ENCODE results near the gene AGPS.
"Not testable (repeated sequence)": the region's sequence is repeated elsewhere in the genome, so short reads cannot be mapped to it uniquely, and the experiment has no call there.

The AGPS gene

DNA sequence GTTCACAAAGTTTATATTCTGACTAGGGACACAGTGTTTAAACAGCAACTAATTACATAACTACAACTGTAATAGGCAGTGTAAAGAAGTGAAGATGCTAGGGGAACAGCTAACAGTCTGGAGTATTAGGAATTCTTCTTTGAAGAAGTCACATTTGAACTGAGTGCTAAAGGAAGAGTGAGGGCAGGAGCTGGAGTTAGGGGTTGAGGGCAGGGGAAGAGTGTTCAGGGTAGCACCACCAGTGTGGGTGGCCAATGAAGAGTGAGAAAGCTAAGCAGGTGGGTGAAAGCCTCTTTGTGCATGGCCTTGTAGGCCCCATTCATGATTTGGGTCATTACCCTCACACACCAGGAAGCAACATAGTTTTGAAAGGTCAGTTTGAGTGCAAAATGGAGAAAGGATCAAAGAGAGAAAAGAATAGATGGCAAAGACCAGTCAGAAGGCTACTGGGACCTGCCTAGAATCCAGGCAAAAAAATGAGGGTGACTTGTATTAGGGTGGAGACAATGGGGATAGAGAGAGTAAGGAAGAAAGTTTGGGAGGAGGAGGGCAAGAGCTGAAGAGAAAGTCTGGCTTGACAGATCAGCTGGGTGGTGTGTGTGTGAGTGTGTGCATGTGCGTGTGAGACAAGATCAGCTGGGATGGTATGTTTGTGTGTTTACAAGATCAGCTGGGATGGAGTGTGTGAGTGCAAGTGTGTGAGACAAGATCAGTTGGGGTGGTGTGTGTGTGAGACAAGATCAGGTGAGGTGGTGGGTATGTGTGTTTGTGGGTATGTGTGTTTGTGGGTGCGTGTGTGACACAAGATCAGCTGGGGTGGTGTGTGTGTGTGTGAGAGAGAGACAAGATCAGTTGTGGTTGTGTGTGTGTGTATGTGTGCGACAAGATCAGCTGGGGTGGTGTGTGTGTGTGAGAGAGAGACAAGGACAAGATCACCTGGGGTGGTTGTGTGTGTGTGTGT is 43.6 kb upstream of the AGPS start:
- no peak for TF ChIP-seq ZFX (IDR thresholded peaks at IDR 0.05; ENCODE audit: borderline replicate concordance)
- TF ChIP-seq, protein P1, sequence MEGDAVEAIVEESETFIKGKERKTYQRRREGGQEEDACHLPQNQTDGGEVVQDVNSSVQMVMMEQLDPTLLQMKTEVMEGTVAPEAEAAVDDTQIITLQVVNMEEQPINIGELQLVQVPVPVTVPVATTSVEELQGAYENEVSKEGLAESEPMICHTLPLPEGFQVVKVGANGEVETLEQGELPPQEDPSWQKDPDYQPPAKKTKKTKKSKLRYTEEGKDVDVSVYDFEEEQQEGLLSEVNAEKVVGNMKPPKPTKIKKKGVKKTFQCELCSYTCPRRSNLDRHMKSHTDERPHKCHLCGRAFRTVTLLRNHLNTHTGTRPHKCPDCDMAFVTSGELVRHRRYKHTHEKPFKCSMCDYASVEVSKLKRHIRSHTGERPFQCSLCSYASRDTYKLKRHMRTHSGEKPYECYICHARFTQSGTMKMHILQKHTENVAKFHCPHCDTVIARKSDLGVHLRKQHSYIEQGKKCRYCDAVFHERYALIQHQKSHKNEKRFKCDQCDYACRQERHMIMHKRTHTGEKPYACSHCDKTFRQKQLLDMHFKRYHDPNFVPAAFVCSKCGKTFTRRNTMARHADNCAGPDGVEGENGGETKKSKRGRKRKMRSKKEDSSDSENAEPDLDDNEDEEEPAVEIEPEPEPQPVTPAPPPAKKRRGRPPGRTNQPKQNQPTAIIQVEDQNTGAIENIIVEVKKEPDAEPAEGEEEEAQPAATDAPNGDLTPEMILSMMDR (IDR thresholded peaks at IDR 0.05): no peak
- H3K27ac ChIP-seq: no peak overlapping the region

DNA sequence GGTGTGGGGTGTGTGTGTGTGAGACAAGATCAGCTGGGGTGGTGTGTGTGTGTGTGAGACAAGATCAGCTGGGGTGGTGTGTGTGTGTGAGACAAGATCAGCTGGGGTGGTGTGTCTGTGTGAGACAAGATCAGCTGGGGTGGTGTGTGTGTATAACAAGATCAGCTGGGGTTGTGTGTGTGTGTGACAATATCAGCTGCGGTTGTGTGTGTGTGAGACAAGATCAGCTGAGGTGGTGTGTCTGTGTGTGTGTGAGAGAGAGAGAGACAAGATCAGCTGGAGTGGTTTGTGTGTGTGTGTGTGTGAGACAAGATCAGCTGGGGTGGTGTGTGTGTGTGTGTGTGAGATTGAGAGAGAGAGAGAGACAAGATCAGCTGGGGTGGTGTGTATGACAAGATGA is 41.9 kb upstream of the AGPS start:
- not testable (repeated sequence) for H3K27ac ChIP-seq

DNA sequence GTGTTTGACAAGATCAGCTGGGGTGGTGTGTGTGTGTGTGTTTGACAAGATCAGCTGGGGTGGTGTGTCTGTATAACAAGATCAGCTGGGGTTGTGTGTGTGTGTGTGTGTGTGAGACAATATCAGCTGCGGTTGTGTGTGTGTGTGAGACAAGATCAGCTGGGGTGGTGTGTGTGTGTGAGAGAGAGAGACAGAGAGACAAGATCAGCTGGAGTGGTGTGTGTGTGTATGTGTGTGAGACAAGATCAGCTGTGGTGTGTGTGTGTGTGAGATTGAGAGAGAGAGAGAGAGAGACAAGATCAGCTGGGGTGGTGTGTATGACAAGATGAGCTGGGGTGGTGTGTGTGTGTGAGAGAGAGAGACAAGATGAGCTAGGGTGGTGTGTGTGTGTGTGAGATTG is 41.5 kb upstream of the AGPS start:
- not testable (repeated sequence) for H3K27ac ChIP-seq

DNA sequence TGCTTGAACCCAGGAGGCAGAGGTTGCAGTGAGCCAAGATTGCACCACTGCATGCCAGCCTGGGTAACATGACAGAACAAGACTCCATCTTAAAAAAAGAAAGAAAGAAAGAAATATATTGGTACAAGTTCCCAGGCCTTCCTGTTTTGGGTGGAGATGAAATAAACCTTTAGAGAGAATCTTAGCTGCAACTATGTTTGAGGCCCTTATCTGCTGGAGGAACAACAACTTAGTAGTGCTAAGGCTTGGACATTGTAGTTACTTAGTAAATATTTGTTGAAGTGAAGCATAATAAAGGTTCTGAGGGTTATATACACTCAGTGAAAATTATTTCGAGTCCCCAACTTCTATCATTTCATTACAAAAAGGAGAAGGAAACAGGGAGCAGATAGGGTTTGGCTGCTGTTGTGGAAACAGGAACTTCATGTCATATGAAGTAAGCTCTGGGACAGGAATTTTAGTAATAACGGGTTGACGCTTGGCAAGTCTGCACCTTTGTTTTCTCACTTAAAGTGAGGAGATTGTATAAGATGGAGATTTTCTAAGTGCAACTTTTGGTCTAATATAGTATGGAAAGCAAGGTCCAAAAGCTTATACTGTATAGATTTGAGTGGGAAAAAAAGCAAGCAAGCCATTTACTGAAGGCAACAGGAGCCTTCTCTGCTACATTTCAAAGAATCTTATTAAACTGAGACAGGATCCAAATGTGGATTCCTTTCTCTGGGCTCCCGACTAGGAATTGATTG is 40.0 kb upstream of the AGPS start:
- H3K27ac ChIP-seq: no peak overlapping the region
- TF ChIP-seq, protein P1 (IDR thresholded peaks at IDR 0.05): no peak
- no peak for TF ChIP-seq ZFX (IDR thresholded peaks at IDR 0.05; ENCODE audit: borderline replicate concordance)

DNA sequence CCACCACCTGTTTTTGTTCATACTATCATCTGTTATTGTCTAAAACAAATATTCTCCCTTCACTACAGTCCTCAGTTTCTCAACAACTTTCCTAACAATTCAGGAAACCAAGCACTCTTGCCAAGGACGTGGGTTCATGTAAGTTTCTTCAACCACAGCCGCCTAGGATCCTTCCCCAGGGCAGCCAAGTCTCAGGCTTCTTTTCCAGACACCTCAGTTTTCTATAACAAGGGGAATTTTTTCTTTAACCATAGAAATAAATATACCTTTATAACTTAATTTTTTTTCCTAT is 39.4 kb upstream of the AGPS start:
- no peak overlapping the region for H3K27ac ChIP-seq
- TF ChIP-seq, protein P1 (IDR thresholded peaks at IDR 0.05): no peak
- no peak for TF ChIP-seq ZFX (IDR thresholded peaks at IDR 0.05; ENCODE audit: borderline replicate concordance)

DNA sequence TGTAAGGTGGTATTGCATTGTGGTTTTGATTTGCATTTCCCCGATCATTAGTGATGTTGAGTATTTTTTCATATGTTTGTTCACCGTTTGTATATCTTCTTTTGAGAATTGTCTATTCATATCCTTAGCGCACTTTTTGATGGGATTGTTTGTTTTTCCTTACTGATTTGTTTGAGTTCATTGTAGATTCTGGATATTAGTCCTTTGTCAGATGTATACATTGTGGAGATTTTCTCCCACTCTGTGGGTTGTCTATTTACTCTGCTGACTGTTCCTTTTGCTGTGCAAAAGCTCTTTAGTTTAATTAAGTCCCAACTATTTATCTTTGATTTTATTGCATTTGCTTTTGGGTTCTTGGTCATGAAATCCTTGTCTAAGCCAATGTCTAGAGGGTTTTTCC is 38.0 kb upstream of the AGPS start:
- not testable (repeated sequence) for H3K27ac ChIP-seq

DNA sequence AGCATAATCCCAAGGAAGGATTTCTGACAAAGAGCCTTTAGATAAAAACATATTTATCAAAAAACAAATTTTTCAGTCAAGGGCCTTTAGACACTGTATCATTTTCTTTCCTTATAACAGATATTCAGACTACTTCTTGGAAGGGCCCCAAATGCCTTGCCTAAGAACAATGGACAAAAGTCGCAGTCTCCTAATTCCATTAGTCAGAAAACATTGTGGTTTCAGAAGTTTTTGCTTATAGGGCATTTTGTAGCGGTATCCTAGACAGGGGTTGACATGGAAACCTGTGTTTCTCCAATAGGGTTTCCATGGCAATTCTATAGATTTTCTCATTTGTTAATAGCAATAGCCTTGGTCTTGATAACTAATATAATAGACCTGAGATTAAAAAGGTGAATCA is 36.7 kb upstream of the AGPS start:
- TF ChIP-seq, protein P1 (IDR thresholded peaks at IDR 0.05): no peak
- no peak for TF ChIP-seq ZFX (IDR thresholded peaks at IDR 0.05; ENCODE audit: borderline replicate concordance)
- no peak overlapping the region for H3K27ac ChIP-seq

DNA sequence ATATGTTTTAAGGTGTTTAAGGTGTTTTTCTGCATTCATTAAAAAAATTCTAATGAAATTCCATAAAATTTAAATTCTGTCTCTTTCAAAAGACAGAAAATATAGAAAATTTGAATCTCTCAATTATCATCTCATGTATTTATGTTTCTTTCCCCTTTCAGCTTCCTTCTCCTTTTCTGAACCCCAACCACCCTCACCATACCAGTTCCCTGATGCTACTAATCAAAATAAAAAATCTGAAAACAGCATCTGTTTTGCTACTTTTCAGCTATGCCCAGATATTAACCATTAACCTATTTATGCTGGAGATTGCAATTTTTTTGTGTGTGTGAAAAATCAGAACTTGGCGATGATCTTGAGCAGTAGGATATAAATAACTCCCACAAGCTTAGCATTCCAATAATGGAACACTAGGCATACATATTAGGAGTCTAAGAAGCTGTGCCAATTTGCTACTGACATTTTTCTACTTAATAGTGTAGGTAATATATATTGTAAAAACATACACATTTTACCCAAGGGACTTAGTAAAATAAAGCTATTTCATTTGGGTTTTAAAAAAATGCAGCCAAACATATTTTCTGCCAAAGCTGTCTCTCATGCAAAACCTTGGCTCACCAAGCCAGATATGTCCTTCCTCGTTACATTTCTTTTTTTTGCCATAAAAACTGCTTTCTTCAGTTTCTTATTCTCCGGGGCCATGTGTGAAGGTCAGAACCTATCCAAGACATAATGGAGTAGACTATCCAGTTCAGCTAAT is 32.6 kb upstream of the AGPS start:
- no peak overlapping the region for H3K27ac ChIP-seq
- TF ChIP-seq, protein P1 (IDR thresholded peaks at IDR 0.05): no peak
- TF ChIP-seq ZFX (IDR thresholded peaks at IDR 0.05; ENCODE audit: borderline replicate concordance): no peak

All from 22Rv1 (cell line).